GM23338 (cell line): ENCODE data around the gene EXOC3L1. TPM values are rescaled to one million over a fixed set of nuclear protein-coding genes. Genes with fewer than 3 reads are reported as not detected.
A peak's percentile ranks its signal among the peaks of the same experiment; 100 is the strongest.

ENCODE experiments used
- ATAC-seq: fragments of 200-7000 bp; cut with Tn5 transposase; 3 replicates; pipeline ENCODE4 v1.9.1; 2020
- DNase-seq: peaks from one replicate; pipeline ENCODE4 v3.0.0-alpha.2; 2015; ENCODE audit warnings: low spot score
- H2AFZ ChIP-seq: fragments of 200-600 bp; sonication (generic); 2 replicates; pipeline ENCODE4 v1.8.0; 2016; ENCODE audit warnings: antibody characterized with exemption, mild to moderate bottlenecking, moderate library complexity
- H3F3A ChIP-seq: fragments of 200-600 bp; sonication (generic); replicated peaks from 2 replicates; pipeline ENCODE4 v1.8.0; 2017; ENCODE audit warnings: antibody characterized with exemption, mixed run types, low read depth
- H3K27ac ChIP-seq: fragments of 200-600 bp; sonication (generic); 2 replicates; pipeline ENCODE4 v1.6.1; 2016; ENCODE audit warnings: low read depth
- H3K27me3 ChIP-seq: fragments of 200-600 bp; sonication (generic); 2 replicates; pipeline ENCODE4 v1.8.0; 2016; ENCODE audit warnings: mild to moderate bottlenecking, mixed run types, moderate library complexity; ENCODE audit not compliant: insufficient read depth
- H3K36me3 ChIP-seq: fragments of 200-600 bp; sonication (generic); 2 replicates; pipeline ENCODE4 v1.8.0; 2016; ENCODE audit warnings: mild to moderate bottlenecking; ENCODE audit not compliant: insufficient read depth
- H3K4me1 ChIP-seq: fragments of 200-600 bp; sonication (generic); 2 replicates; pipeline ENCODE4 v1.8.0; 2016; ENCODE audit warnings: mild to moderate bottlenecking, moderate library complexity; ENCODE audit not compliant: insufficient read depth
- H3K4me2 ChIP-seq: fragments of 200-600 bp; sonication (generic); 2 replicates; pipeline ENCODE4 v1.7.1; 2017; ENCODE audit warnings: mixed run types
- H3K4me3 ChIP-seq: fragments of 200-600 bp; sonication (generic); 2 replicates; pipeline ENCODE4 v1.6.1; 2016; ENCODE audit warnings: mixed run types
- H3K79me2 ChIP-seq: fragments of 200-600 bp; sonication (generic); replicated peaks from 2 replicates; pipeline ENCODE4 v1.8.0; 2017; ENCODE audit warnings: mild to moderate bottlenecking; ENCODE audit not compliant: insufficient read depth
- H3K9me2 ChIP-seq: fragments of 200-600 bp; sonication (generic); 2 replicates; pipeline ENCODE4 v1.8.0; 2017; ENCODE audit not compliant: insufficient read depth
- H4K20me1 ChIP-seq: fragments of 200-600 bp; sonication (generic); replicated peaks from 2 replicates; pipeline ENCODE4 v1.8.0; 2017; ENCODE audit warnings: mild to moderate bottlenecking; ENCODE audit not compliant: insufficient read depth
- H3K27ac Mint-ChIP-seq: 2 replicates; pipeline ENCODE4 v1.8.0; 2020; ENCODE audit warnings: inconsistent platforms, mild to moderate bottlenecking, moderate library complexity, mixed read lengths
- H3K27me3 Mint-ChIP-seq: 3 replicates; pipeline ENCODE4 v1.8.0; 2022; ENCODE audit warnings: low read depth, mild to moderate bottlenecking, moderate library complexity, mixed read lengths, inconsistent platforms; ENCODE audit not compliant: insufficient read depth, poor library complexity
- H3K36me3 Mint-ChIP-seq: 3 replicates; pipeline ENCODE4 v1.8.0; 2021; ENCODE audit warnings: low read depth, mild to moderate bottlenecking, inconsistent platforms, moderate library complexity, mixed read lengths
- H3K4me1 Mint-ChIP-seq: 3 replicates; pipeline ENCODE4 v1.8.0; 2020; ENCODE audit warnings: mild to moderate bottlenecking, inconsistent platforms, mixed read lengths
- H3K4me3 Mint-ChIP-seq: 3 replicates; pipeline ENCODE4 v1.8.0; 2021; ENCODE audit warnings: moderate library complexity, mild to moderate bottlenecking, inconsistent platforms, mixed read lengths
- H3K9me3 Mint-ChIP-seq: 3 replicates; pipeline ENCODE4 v1.8.0; 2020; ENCODE audit warnings: moderate library complexity, mild to moderate bottlenecking, inconsistent platforms, mixed read lengths
- CTCF ChIP-seq, 2 experiments: fragments of 200-600 bp in 1 of 2; sonication (generic) in 1 of 2; conservative IDR thresholded peaks; 2 replicates each; pipeline versions ENCODE4 v1.5.1 to v1.6.1; 2016 to 2017; ENCODE audit warnings: antibody characterized with exemption in 2 of 2, low read depth in 2 of 2, mild to moderate bottlenecking in 2 of 2, moderate library complexity in 1 of 2
- EZH2 ChIP-seq: fragments of 200-600 bp; sonication (generic); IDR thresholded peaks from one replicate; pipeline ENCODE4 v1.8.0; 2017; ENCODE audit warnings: antibody characterized with exemption, mild to moderate bottlenecking, low read depth; ENCODE audit not compliant: unreplicated experiment
- EZH2phosphoT487 ChIP-seq: fragments of 200-600 bp; sonication (generic); IDR thresholded peaks from one replicate; pipeline ENCODE4 v1.8.1; 2018; ENCODE audit warnings: antibody characterized with exemption; ENCODE audit not compliant: unreplicated experiment
- NANOG ChIP-seq: IDR thresholded peaks from 2 replicates; pipeline ENCODE4 v1.6.1; 2016; ENCODE audit warnings: antibody characterized with exemption, borderline replicate concordance
- POLR2AphosphoS5 ChIP-seq: IDR thresholded peaks from 2 replicates; pipeline ENCODE4 v1.6.1; 2016; ENCODE audit warnings: antibody characterized with exemption, low read depth
- STAT1 ChIP-seq: IDR thresholded peaks from one replicate; pipeline ENCODE4 v1.6.1; 2016; ENCODE audit warnings: antibody characterized with exemption; ENCODE audit not compliant: unreplicated experiment
- ZNF114 ChIP-seq: fragments of 250-450 bp; sonication (Bioruptor Pico); IDR thresholded peaks from 2 replicates; pipeline ENCODE4 v1.5.0; 2020; ENCODE audit warnings: mild to moderate bottlenecking, moderate library complexity
- ZNF331 ChIP-seq: fragments of 250-450 bp; sonication (Bioruptor Pico); IDR thresholded peaks from 2 replicates; pipeline ENCODE4 v1.5.0; 2020; ENCODE audit warnings: low read depth, mild to moderate bottlenecking, moderate library complexity
- polyA plus RNA-seq: library from polyadenylated mRNA; unstranded; fragments of >200 nt; fragmentation: Nextera tagmentation; extraction: Ambion mirVana; gene quantifications from 2 replicates; pipeline ENCODE4 v1.2.1, GENCODE V29; 2016
- total RNA-seq: library from RNA; depleted of rRNA; stranded (reverse); fragments of >200 nt; shearing (Covaris generic); gene quantifications from 2 replicates; pipeline ENCODE4 v1.2.3, GENCODE V29; 2014

Gene EXOC3L1
- total and polyA plus RNA-seq, 2 experiments from 2014 or later: 1.1 to 2.3 TPM

GRCh38 chr16:67158637-67159600 is 31.0 kb downstream of the EXOC3L1 start:
- ATAC-seq (peak; percentile 1; the same call in 2 of the 3 replicates), DNase-seq (peak; percentile 62)
- Histone ChIP-seq H3K4me1 (peaks cover 27% of the 10 kb centered on the region; the same call in 1 of the 2 replicates), H3K4me3 (peak overlapping the region; percentile 66), H3K9me2 (no peaks in the 10 kb centered on the region), H3F3A (peaks cover 13% of the 10 kb centered on the region), H4K20me1 (peaks cover 5% of the 10 kb centered on the region; the same call in 1 of the 2 replicates), H2AFZ (peak overlapping the region; percentile 90), H3K36me3 (no peaks in the 10 kb centered on the region), H3K27ac (no peak overlapping the region), H3K79me2 (no peaks in the 10 kb centered on the region), H3K4me2 (peak overlapping the region; percentile 86), H3K27me3 (peaks cover 100% of the 10 kb centered on the region)
- Mint-ChIP-seq H3K36me3 (no peaks in the 10 kb centered on the region; the same call in 2 of the 3 replicates), H3K27ac (no peak overlapping the region), H3K9me3 (peaks cover 4% of the 10 kb centered on the region; the same call in 2 of the 3 replicates), H3K4me3 (peak overlapping the region; percentile 69), H3K27me3 (peaks cover 98% of the 10 kb centered on the region), H3K4me1 (peaks cover 19% of the 10 kb centered on the region)
- TF ChIP-seq EZH2: peak; percentile 55
- TF ChIP-seq NANOG: no peak

GRCh38 chr16:67157892-67158635 is 31.9 kb downstream of the EXOC3L1 start:
- Histone ChIP-seq H3K9me2 (no peaks in the 10 kb centered on the region), H3K27me3 (peaks cover 100% of the 10 kb centered on the region), H3K36me3 (no peaks in the 10 kb centered on the region), H3K79me2 (no peaks in the 10 kb centered on the region), H3K4me2 (peak overlapping the region; percentile 86; the same call in 1 of the 2 replicates), H3K4me1 (peaks cover 25% of the 10 kb centered on the region; the same call in 1 of the 2 replicates), H3K27ac (no peak overlapping the region), H2AFZ (no peak overlapping the region), H4K20me1 (peaks cover 5% of the 10 kb centered on the region; the same call in 1 of the 2 replicates), H3F3A (peaks cover 13% of the 10 kb centered on the region), H3K4me3 (0 out of 2 replicates have a peak overlapping the region, but pooled peaks have one; percentile 66)
- Mint-ChIP-seq H3K36me3 (no peaks in the 10 kb centered on the region; the same call in 2 of the 3 replicates), H3K4me1 (peaks cover 19% of the 10 kb centered on the region), H3K4me3 (peak overlapping the region; percentile 69; the same call in 1 of the 3 replicates), H3K9me3 (peaks cover 4% of the 10 kb centered on the region; the same call in 2 of the 3 replicates), H3K27me3 (peaks cover 98% of the 10 kb centered on the region), H3K27ac (no peak overlapping the region)
- TF ChIP-seq ZNF114 (CRISPR knock-in tag) (no peak), POLR2AphosphoS5 (no peak), CTCF (conservative IDR thresholded peaks at IDR 0.05; ENCODE audit: low read depth in 2 of 2) (no peak), EZH2 (peak; percentile 14), EZH2phosphoT487 (no peak), STAT1 (no peak), ZNF331 (CRISPR knock-in tag) (no peak), NANOG (no peak)
- DNase-seq (no peak), ATAC-seq (no peak)
